ENCODE data around the gene PRR13. TPM values are rescaled to one million over a fixed set of nuclear protein-coding genes. Genes with fewer than 3 reads are reported as not detected.
A peak's percentile ranks its signal among the peaks of the same experiment; 100 is the strongest.
"Not testable (repeated sequence)": the region's sequence is repeated elsewhere in the genome, so short reads cannot be mapped to it uniquely, and the experiment has no call there.

PRR13 gene
- 10 to 100 TPM; 57.1 to 65.1 (median 61.0) TPM for total RNA-seq

- no peaks in the 10 kb centered on the region for H3K27me3 ChIP-seq
- H3K27ac ChIP-seq: peak within 1 kb of the TSS; percentile 88 to 94
- H3K9me3 ChIP-seq: no peaks in the 10 kb centered on the region
- peaks cover 6% of the 10 kb centered on the region for H3K36me3 ChIP-seq
- H3K4me3 ChIP-seq: peak within 1 kb of the TSS; percentile 68 to 80 (median 73)
- TF ChIP-seq POLR2AphosphoS5 (IDR thresholded peaks at IDR 0.05): peak; percentile 94 to 99 (median 96)
- peak; percentile 94 for TF ChIP-seq POLR2A (IDR thresholded peaks at IDR 0.05)
- TF ChIP-seq, protein P1, sequence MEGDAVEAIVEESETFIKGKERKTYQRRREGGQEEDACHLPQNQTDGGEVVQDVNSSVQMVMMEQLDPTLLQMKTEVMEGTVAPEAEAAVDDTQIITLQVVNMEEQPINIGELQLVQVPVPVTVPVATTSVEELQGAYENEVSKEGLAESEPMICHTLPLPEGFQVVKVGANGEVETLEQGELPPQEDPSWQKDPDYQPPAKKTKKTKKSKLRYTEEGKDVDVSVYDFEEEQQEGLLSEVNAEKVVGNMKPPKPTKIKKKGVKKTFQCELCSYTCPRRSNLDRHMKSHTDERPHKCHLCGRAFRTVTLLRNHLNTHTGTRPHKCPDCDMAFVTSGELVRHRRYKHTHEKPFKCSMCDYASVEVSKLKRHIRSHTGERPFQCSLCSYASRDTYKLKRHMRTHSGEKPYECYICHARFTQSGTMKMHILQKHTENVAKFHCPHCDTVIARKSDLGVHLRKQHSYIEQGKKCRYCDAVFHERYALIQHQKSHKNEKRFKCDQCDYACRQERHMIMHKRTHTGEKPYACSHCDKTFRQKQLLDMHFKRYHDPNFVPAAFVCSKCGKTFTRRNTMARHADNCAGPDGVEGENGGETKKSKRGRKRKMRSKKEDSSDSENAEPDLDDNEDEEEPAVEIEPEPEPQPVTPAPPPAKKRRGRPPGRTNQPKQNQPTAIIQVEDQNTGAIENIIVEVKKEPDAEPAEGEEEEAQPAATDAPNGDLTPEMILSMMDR (IDR thresholded peaks at IDR 0.05): no peak
- intact Hi-C loops (cut with DNase I; ENCODE audit: low total_unique reads): no loop called here
- H3K4me1 ChIP-seq: peaks cover 0 to 14% of the 10 kb centered on the region in 2 donors
- DNase-seq (ENCODE audit: low spot score in 2 of 2): peak; percentile 98 to 99
Measured at GRCh38 chr12:53441040-53441833, at the start of gene PRR13. Gene PRR13 (plus strand): TSS chr12:53441734. CDS start chr12:53442715, 981 bp downstream.

GRCh38 chr12:53399896-53400295 is 41.6 kb upstream of the PRR13 start:
- DNase-seq (ENCODE audit: low spot score in 2 of 2): no peak
- no peaks in the 10 kb centered on the region for H3K9me3 ChIP-seq
- no peaks in the 10 kb centered on the region for H3K36me3 ChIP-seq
- H3K4me3 ChIP-seq: no peak overlapping the region
- no peaks in the 10 kb centered on the region for H3K4me1 ChIP-seq
- TF ChIP-seq, protein P1 (IDR thresholded peaks at IDR 0.05): no peak
- TF ChIP-seq POLR2A (IDR thresholded peaks at IDR 0.05): no peak
- TF ChIP-seq POLR2AphosphoS5 (IDR thresholded peaks at IDR 0.05): no peak
- intact Hi-C loops (cut with DNase I; ENCODE audit: low total_unique reads): no loop called here
- no peaks in the 10 kb centered on the region for H3K27me3 ChIP-seq
- no peak overlapping the region for H3K27ac ChIP-seq

- H3K27me3 ChIP-seq; intact Hi-C loops (cut with DNase I; ENCODE audit: low total_unique reads); H3K4me1 ChIP-seq; H3K36me3 ChIP-seq; H3K9me3 ChIP-seq; H3K27ac ChIP-seq; H3K4me3 ChIP-seq; DNase-seq (ENCODE audit: low spot score in 2 of 2): not testable (repeated sequence)
Measured at GRCh38 chr12:53402351-53402750, 39.2 kb upstream of the PRR13 start.

GRCh38 chr12:53402871-53403270 is 38.7 kb upstream of the PRR13 start:
- DNase-seq (ENCODE audit: low spot score in 2 of 2): no peak
- Histone ChIP-seq H3K4me3 (no peak overlapping the region), H3K27ac (no peak overlapping the region), H3K27me3 (no peaks in the 10 kb centered on the region), H3K36me3 (no peaks in the 10 kb centered on the region), H3K4me1 (no peaks in the 10 kb centered on the region), H3K9me3 (no peaks in the 10 kb centered on the region)
- intact Hi-C loops (cut with DNase I; ENCODE audit: low total_unique reads): no loop called here
- TF ChIP-seq POLR2AphosphoS5 (IDR thresholded peaks at IDR 0.05): no peak
- TF ChIP-seq, protein P1 (IDR thresholded peaks at IDR 0.05): no peak
- no peak for TF ChIP-seq POLR2A (IDR thresholded peaks at IDR 0.05)

- TF ChIP-seq POLR2AphosphoS5 (IDR thresholded peaks at IDR 0.05): no peak
- no peak for TF ChIP-seq POLR2A (IDR thresholded peaks at IDR 0.05)
- TF ChIP-seq, protein P1 (IDR thresholded peaks at IDR 0.05): no peak
- Histone ChIP-seq H3K4me3 (no peak overlapping the region), H3K36me3 (peaks cover 6% of the 10 kb centered on the region), H3K9me3 (no peaks in the 10 kb centered on the region), H3K27me3 (no peaks in the 10 kb centered on the region), H3K27ac (no peak overlapping the region), H3K4me1 (no peaks in the 10 kb centered on the region)
- intact Hi-C loops (cut with DNase I; ENCODE audit: low total_unique reads): no loop called here
- no peak for DNase-seq (ENCODE audit: low spot score in 2 of 2)
Measured at GRCh38 chr12:53410951-53411350, 30.6 kb upstream of the PRR13 start.
